ENCODE results near the gene ZNF555. TPM values are rescaled to one million over a fixed set of nuclear protein-coding genes. Genes with fewer than 3 reads are reported as not detected.

Gene ZNF555
- total and polyA plus RNA-seq, 2 of the 13 experiments (the other 11 are each of a cell fraction or from before 2014, with no cell fraction given) = 5.0 to 8.0 TPM

DNA sequence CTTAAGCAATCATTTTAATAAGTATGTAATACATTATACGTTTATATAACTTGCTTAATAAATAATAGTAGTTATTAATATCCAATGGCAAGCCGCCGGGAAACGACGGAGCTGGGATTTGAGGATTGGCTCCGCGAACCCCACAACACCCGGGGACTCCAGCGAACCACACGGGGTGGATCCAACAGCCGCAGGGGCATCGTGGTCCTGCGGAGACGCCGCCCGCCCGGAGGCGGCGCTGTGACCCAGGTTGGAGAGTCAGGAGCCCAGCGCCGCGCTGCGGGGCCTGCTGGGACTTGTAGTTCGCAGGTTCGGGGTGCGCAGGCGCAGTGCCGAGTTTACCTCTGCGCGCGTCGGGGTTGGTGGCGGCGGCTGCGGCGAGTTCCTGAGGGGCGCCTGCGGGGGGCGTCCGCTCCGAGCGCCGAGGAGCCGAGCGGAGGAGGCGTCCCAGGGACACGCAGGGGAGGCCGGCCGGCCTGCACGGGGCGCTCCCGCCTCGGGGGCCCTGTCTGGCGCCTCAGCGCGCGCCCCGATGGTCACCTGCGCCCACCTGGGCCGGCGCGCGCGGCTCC, 21.6 kb upstream of the ZNF555 start, which contains the start of gene ZNF554 (continued):
- TF ChIP-seq, protein P1, sequence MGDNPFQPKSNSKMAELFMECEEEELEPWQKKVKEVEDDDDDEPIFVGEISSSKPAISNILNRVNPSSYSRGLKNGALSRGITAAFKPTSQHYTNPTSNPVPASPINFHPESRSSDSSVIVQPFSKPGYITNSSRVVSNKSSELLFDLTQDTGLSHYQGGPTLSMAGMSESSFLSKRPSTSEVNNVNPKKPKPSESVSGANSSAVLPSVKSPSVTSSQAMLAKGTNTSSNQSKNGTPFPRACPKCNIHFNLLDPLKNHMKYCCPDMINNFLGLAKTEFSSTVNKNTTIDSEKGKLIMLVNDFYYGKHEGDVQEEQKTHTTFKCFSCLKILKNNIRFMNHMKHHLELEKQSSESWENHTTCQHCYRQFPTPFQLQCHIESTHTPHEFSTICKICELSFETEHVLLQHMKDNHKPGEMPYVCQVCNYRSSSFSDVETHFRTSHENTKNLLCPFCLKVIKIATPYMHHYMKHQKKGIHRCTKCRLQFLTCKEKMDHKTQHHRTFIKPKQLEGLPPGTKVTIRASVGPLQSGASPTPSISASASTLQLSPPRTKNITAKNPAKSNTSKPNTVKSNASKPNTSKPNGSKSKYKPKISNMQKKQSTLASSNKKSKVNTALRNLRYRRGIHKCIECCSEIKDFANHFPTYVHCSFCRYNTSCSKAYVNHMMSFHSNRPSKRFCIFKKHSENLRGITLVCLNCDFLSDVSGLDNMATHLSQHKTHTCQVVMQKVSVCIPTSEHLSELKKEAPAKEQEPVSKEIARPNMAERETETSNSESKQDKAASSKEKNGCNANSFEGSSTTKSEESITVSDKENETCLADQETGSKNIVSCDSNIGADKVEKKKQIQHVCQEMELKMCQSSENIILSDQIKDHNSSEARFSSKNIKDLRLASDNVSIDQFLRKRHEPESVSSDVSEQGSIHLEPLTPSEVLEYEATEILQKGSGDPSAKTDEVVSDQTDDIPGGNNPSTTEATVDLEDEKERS (CRISPR knock-in tag; IDR thresholded peaks at IDR 0.05) = no peak
- TF ChIP-seq ARNT (IDR thresholded peaks at IDR 0.05) (no peak), SOX6 (IDR thresholded peaks at IDR 0.05) (no peak), SOX6 (CRISPR knock-in tag; IDR thresholded peaks at IDR 0.05) (peak; percentile 80), ARHGAP35 (CRISPR knock-in tag; IDR thresholded peaks at IDR 0.05; ENCODE audit: borderline replicate concordance) (no peak), GZF1 (CRISPR knock-in tag; IDR thresholded peaks at IDR 0.05) (no peak), ZNF441 (CRISPR knock-in tag; IDR thresholded peaks at IDR 0.05; ENCODE audit: borderline replicate concordance) (peak; percentile 83; the same call in 1 of the 2 replicates), ZNF776 (CRISPR knock-in tag; IDR thresholded peaks at IDR 0.05) (no peak), SAFB2 (CRISPR knock-in tag; IDR thresholded peaks at IDR 0.05; ENCODE audit: borderline replicate concordance, low read depth) (peak; percentile 65; the same call in 1 of the 2 replicates), GPN1 (CRISPR knock-in tag; IDR thresholded peaks at IDR 0.05; ENCODE audit: borderline replicate concordance) (no peak), ZNF333 (CRISPR knock-in tag; IDR thresholded peaks at IDR 0.05; ENCODE audit: borderline replicate concordance) (peak; percentile 36; the same call in 1 of the 2 replicates), ZNF230 (CRISPR knock-in tag; IDR thresholded peaks at IDR 0.05) (peak; percentile 76; the same call in 1 of the 2 replicates), TAF15 (IDR thresholded peaks at IDR 0.05; ENCODE audit: low read depth, low read length, poor library complexity, severe bottlenecking) (no peak), PPARG (CRISPR knock-in tag; conservative IDR thresholded peaks at IDR 0.05) (peak; percentile 50; the same call in 1 of the 2 replicates), ZSCAN9 (CRISPR knock-in tag; IDR thresholded peaks at IDR 0.05; ENCODE audit: borderline replicate concordance) (peak; percentile 80; the same call in 1 of the 2 replicates)
- TF ChIP-seq, protein P2, sequence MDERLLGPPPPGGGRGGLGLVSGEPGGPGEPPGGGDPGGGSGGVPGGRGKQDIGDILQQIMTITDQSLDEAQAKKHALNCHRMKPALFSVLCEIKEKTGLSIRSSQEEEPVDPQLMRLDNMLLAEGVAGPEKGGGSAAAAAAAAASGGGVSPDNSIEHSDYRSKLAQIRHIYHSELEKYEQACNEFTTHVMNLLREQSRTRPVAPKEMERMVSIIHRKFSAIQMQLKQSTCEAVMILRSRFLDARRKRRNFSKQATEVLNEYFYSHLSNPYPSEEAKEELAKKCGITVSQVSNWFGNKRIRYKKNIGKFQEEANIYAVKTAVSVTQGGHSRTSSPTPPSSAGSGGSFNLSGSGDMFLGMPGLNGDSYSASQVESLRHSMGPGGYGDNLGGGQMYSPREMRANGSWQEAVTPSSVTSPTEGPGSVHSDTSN (CRISPR knock-in tag; IDR thresholded peaks at IDR 0.05) = no peak
- TF ChIP-seq, protein P3, sequence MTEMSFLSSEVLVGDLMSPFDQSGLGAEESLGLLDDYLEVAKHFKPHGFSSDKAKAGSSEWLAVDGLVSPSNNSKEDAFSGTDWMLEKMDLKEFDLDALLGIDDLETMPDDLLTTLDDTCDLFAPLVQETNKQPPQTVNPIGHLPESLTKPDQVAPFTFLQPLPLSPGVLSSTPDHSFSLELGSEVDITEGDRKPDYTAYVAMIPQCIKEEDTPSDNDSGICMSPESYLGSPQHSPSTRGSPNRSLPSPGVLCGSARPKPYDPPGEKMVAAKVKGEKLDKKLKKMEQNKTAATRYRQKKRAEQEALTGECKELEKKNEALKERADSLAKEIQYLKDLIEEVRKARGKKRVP (CRISPR knock-in tag; IDR thresholded peaks at IDR 0.05) = peak in 1 of 2 experiments; percentile 37; a peak in 1 of 4 replicates
- TF ChIP-seq, protein P4, sequence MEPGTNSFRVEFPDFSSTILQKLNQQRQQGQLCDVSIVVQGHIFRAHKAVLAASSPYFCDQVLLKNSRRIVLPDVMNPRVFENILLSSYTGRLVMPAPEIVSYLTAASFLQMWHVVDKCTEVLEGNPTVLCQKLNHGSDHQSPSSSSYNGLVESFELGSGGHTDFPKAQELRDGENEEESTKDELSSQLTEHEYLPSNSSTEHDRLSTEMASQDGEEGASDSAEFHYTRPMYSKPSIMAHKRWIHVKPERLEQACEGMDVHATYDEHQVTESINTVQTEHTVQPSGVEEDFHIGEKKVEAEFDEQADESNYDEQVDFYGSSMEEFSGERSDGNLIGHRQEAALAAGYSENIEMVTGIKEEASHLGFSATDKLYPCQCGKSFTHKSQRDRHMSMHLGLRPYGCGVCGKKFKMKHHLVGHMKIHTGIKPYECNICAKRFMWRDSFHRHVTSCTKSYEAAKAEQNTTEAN (CRISPR knock-in tag; conservative IDR thresholded peaks at IDR 0.05) = no peak; the same call in 1 of the 2 replicates
- TF ChIP-seq, protein P5, sequence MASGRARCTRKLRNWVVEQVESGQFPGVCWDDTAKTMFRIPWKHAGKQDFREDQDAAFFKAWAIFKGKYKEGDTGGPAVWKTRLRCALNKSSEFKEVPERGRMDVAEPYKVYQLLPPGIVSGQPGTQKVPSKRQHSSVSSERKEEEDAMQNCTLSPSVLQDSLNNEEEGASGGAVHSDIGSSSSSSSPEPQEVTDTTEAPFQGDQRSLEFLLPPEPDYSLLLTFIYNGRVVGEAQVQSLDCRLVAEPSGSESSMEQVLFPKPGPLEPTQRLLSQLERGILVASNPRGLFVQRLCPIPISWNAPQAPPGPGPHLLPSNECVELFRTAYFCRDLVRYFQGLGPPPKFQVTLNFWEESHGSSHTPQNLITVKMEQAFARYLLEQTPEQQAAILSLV (CRISPR knock-in tag; IDR thresholded peaks at IDR 0.05; ENCODE audit: borderline replicate concordance) = peak; percentile 82; the same call in 1 of the 2 replicates
- TF ChIP-seq, protein P6, sequence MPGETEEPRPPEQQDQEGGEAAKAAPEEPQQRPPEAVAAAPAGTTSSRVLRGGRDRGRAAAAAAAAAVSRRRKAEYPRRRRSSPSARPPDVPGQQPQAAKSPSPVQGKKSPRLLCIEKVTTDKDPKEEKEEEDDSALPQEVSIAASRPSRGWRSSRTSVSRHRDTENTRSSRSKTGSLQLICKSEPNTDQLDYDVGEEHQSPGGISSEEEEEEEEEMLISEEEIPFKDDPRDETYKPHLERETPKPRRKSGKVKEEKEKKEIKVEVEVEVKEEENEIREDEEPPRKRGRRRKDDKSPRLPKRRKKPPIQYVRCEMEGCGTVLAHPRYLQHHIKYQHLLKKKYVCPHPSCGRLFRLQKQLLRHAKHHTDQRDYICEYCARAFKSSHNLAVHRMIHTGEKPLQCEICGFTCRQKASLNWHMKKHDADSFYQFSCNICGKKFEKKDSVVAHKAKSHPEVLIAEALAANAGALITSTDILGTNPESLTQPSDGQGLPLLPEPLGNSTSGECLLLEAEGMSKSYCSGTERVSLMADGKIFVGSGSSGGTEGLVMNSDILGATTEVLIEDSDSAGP (CRISPR knock-in tag; IDR thresholded peaks at IDR 0.05; ENCODE audit: borderline replicate concordance) = peak; percentile 91
